Hair follicle dermal papilla cell (primary cell): ENCODE results near the gene GPR141. TPM values are rescaled to one million over a fixed set of nuclear protein-coding genes. Genes with fewer than 3 reads are reported as not detected.

Experiments
- total RNA-seq: library from RNA; depleted of rRNA; stranded (reverse); fragments of >200 nt; gene quantifications from 2 replicates; pipeline ENCODE4 v1.2.3, GENCODE V29; 2012

GPR141 gene, protein sequence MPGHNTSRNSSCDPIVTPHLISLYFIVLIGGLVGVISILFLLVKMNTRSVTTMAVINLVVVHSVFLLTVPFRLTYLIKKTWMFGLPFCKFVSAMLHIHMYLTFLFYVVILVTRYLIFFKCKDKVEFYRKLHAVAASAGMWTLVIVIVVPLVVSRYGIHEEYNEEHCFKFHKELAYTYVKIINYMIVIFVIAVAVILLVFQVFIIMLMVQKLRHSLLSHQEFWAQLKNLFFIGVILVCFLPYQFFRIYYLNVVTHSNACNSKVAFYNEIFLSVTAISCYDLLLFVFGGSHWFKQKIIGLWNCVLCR
- not detected in 2 replicates for total RNA-seq

DNA sequence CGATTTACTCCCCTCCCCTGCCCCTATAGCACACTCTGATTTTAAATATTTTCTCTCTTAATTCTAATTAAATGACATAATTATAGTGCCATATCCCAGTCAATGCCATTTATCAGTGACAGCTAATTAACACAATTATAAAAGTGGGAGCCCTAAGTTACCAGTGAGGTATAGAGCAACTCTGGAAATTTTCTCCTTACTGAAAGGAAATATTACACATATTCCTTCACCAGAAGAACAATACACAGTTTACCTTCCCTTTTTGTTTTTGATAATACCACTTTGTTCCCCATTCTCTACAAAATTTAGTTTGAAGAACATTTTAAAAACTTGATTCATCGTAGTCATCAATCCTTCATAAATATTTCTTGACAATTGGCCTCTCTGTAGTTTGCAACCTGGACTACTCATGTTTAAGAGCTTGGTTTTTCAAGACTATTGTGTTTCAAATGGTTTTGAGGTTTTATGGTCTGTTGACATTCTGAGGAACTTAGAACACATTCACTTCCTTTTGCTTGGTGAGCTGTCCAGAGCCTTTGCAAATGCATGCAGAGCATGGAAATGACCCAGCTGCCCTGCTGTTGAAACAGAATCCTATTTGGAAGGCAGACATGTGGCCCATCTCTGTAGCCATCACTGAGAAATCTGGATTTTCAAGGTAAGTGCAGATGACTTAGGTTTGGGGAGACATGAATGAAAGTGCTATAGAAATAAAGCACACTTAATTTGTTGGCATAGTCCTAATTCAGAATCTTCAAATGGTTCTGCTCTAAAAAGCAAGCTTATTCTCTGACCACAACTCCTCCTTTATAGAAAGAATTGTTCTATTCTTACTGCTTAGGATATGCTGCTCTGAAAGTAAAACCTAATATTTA is at the start of gene GPR141:
TSS of gene GPR141 (plus strand) at position 521 of the 875 bp plus-strand sequence. CDS start 56,628 bp downstream, outside the sequence.

Other genes starting within 250 kb of the GPR141 start
- gene ELMO1, start 234.9 kb upstream of the GPR141 start, total RNA-seq, result 0.16 and 0.49 TPM in 2 replicates
- gene NME8, start 164.8 kb downstream of the GPR141 start, total RNA-seq, result not detected in 2 replicates
- gene SFRP4, start 233.1 kb downstream of the GPR141 start, total RNA-seq, result 0.16 and 0.36 TPM in 2 replicates
- gene EPDR1, start 236.9 kb downstream of the GPR141 start, total RNA-seq, result 19.8 and 32.2 TPM in 2 replicates